GM19193 (cell line): Measurements from ENCODE around the gene CDK14.

Experiments
- POLR2A ChIP-seq: IDR thresholded peaks from 4 replicates; pipeline ENCODE4 v1.6.1; 2011; ENCODE audit not compliant: insufficient read depth, insufficient read length; ENCODE audit errors: extremely low read depth

Gene CDK14

DNA sequence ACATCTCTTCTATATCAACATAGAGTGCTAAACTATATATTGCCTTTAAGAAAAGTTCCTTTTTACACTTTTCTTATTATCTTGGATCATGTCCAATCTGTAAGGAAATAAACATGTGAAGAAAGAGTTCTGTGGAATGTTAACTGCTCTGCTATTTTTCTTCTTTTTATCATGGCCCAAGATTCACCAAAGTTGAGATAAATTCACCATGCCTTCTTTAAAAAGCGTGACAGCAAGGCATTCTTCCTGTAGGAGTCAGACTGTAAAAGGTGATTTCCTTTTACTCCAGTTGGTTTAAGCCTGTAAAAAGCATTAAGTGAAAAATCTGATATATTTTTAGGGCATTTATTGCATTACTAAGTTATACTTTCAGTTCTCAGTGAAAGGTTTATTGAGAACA, 502.4 kb downstream of the CDK14 start:
- no peak for TF ChIP-seq POLR2A

DNA sequence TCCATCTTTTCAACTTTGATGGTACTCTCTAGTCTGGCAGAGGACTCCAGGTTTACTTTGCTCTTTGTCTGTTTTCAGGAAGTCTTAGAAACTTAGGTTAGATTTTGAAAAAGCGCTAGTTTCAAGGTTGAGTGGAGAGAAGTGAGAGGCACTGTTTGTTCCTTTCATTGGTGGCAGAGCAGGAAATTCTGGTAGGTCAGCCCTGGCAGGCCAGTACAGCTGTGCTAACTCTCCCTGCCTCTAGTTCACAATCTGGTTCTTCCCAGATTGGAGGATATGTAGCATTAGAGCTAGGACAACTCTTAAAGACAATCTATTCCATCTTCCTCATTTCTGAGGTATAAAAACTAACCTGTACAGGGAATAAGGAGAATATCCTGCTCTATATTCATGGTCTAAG, 507.2 kb downstream of the CDK14 start:
- no peak for TF ChIP-seq POLR2A

DNA sequence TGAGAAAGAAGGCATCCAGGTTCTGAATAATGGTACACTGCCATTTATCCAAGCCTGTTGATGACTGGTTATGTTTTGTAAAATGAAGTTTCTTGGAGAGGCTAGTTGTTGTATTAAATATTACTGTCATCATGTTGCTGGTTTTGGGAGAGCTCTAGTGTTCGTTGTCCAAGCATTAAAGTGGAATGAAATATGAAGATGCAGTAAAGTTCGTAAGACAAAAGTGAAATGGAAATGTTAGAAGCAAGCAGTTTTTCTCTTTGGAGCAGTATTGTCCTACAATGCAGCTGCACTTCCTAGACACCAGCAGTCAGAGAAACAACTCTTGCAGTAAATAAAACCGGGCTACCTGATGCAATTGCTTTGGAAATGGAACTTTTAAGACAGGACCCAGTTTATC, 511.3 kb downstream of the CDK14 start:
- TF ChIP-seq POLR2A, result no peak

DNA sequence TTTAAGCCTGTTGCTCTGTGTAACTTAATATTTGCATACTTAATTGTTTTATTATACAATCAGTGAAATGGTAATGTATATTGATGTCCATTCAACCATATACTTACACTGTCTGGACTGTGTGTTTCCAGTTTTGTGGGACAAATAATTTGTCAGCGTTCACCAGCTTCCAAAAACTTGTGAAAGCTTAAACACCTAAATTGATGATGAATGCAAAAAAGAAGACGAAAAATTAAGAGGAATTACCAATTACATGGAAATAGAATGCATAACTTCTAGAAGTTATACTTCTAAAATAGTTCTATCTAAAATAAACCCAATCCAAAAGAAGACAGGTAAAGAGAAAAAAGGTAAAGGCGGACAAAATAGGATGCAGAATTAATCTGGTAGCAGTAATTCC, 513.1 kb downstream of the CDK14 start:
- TF ChIP-seq POLR2A, result no peak

DNA sequence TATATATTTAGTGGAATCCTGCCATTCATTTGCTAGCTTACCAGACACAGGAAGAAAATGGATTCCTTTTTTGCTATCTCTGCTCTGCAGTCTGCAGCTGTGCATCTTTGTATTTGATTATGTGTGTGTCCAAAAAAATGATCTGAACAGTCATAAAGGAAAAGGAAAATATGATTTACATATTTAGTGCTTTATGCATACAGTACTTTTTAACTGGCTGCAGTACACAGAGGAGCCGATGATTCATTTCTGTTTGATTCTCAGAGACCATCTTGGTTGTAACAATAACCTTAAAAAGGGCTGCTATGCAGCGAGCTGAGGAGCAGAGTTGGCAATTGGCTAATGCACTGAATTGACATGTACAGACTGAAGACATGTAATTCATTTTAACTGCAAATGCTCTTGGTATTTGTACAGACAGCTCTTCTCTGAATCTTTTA, 516.8 kb downstream of the CDK14 start:
- no peak for TF ChIP-seq POLR2A

DNA sequence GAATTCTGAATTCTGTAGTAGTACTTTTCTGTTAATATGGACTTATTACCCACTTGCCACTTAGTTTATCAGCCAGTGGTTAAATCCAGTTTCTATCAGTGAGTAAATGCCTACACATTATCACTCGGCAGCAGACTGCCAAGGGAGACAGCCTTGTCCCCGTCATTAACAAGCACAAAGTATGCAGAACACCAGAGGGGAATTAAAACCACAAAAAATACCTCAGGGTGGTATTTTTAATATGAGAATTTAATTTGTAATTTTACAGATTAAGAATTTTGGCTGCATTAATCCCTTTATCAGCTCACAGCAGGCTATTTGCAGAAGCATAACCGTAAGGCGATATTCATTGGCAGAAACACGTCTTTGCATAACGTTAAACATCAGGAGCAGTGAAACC, 518.1 kb downstream of the CDK14 start:
- no peak for TF ChIP-seq POLR2A

DNA sequence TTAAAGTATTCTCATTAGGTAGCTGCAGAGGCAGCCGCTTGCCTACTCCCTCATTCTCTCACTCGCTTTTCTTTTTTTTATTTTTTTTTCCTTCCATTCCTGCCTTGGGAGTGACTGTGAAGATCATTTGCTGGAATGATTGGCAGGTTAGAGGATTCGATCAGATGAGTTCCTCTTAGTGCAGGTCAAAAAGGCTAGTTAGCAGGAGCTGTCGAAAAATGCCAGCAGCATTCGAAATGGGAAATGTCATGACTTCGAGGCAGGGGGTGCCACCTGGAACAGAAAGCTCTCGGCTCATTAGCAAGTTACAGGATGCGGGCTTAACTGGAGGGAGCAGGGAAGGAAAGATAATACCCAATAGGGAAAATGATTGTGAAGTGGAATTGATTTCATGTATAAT, 530.6 kb downstream of the CDK14 start:
- no peak for TF ChIP-seq POLR2A

DNA sequence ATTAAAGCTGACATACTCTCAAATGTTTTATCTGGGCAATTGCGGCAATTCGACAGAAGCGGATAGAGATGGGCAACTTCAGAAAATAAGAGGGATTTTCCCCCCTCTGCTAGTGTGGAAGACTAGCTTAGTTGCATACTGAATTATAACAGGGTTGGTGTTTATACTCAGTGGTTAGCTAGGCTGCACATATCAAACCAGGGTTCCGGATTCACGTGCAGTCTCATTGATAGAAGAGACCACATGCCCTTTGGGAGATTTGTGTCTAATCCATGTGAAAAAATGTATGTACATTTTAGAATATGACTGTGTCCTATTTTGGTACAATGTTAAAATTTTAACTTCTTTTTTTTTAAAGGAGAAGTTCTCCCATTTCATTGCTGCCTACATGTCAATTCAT, 531.2 kb downstream of the CDK14 start:
- no peak for TF ChIP-seq POLR2A

DNA sequence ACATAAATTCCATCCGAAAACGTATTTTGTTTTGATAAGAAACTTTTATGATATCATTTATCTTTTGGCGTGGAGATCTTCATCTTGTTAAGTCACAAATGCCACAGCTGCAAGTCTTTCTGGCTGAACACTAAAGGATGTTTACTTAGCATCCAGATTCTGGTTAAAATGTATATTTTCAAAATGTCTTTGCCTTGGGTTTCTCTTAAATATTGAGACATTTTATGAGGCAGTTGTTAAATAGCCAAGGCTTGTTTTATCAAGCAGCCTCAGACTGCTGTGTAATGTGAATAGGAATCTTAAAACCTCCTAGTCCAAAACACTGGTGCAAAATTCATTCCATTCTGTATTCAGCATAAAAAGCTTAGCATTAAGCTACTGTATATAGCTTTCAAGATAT, 531.8 kb downstream of the CDK14 start:
- no peak for TF ChIP-seq POLR2A

DNA sequence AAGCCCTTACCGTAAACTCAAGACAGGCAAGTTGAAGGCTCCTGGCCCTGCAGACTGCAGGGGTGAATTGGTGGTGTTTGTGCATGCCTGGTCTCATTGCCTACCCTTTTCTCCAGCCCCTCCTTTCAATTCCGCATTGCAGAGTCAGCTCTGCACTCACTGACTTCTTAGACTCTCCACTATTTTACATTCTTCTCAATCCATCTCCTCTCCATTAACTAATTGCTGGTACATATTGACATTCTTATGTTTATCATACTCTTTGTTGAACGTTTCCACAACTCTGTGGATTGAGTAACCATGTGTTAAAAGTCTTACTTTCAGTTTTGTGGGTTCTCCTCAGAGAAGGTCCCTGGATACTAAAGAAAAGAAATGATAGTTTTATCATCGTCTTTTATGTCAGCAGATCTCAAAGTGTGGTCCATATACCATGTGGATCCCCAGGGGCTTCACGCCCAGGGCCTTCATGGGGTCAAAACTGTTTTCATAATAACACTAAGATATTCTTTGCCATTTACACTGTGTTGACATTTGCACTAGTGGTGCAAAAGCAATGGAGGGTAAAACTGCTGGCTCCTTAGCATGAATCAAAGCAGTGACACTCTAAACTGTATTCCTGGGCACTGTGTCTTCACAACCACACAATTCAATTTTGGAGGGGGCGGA, 532.7 kb downstream of the CDK14 start:
- no peak for TF ChIP-seq POLR2A

DNA sequence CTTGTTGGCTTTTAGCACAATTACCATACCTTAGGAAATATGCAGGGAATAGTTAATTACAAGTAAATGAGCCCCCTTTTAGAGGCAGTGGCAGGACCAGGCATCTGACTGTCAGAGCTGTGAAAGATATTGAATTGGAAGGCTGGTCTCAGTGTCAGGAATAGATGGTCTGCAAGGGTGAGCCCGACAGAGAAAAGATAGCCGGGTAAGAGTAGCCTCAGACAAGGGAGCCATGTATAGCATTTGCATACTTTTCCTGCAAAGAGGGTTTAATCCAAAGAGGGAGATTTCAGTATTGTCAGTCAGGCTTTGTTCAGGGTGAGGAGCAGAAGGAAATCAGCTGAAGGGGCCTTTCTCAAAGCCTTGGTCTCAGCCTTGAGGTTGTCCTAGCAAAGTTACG, 539.2 kb downstream of the CDK14 start:
- no peak for TF ChIP-seq POLR2A

DNA sequence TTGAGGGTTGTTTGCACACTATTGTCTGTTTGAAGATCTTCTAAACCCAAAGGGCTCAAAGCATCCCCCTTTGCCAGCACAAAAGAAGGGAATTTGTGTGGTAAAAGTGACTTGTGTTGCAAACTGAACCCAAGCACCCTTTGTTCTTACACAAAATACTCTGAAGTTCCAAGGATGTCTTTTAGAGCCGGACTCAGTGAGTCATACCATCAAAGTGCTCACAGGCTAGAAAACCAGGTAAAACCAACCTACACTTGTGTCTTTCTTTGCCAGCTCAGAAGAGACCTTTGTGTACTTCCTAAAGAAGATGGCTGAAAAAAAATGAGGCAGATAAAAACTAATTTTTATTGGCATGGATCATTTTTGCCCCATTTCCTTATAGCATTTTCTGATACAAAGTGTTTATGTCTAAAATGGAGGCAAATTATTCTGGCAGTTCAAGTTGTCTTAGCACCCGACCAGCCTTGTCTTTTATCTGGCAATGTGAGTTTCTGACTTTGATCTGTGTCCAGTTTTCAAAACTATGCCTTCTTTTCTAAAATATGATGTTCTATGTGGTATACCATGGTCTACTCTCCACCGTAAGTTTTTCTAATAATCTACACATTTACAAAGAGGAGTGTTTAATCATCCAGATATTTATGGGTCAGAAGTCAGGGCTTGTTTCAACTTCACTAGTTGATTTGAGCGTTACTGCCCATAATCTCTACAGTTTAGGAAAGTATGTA, 539.7 kb downstream of the CDK14 start:
- TF ChIP-seq POLR2A, result no peak

DNA sequence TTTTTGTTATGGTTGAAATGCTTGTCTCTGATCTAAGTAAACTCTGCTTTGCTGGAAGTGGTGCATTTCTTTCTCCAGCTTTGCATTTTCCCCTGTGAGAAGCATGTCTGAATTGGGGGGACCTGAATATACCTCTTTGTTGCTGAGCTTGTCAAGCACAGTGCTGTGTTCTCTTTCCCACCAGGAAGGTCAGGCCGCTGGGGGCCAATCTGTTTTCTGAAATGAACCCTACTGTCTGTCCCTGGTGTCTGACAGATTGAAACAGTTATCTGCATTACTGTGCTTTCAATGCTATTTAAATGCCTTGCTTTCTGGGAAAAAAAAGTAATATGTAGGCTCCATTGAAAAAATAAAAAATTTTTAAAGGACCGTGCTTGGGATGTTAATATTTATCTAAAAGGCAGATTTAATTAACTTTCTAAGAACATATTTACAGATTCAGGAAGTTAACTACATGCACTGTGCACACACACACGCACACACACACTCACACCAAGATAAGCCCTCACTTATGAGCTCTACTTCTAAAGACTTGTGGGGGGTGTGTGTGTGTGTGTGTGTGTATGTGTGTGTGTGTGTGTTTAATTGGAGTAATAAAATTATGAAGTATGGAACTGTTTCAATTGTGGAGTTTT, 541.1 kb downstream of the CDK14 start:
- TF ChIP-seq POLR2A, result no peak

DNA sequence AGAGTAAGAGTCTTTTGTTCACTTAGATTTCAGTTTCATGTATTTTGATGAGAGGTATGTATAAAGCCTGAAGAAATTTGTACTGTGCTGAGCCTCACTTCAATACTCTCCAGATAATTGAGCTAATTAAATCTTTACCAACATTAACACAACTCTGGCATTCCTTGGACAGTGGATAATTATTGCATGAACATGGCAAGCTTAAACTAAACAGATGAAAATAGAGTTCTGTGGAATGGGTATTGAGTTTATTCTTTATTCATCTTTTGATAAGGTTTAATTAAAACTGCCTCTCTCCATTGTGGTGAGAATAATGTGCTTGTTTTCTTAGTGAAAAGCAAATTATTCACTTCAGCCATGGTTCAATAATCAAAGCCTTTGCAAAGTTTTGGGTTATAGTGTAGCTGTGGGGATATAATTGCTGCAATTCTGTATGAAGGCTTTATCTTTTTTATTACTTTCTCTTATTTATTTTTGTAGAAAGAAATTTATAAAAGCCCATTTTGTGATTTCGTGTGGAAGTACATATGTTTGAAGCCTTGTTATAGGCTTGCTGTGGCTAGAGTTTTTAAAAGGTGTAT, 541.8 kb downstream of the CDK14 start:
- no peak for TF ChIP-seq POLR2A

DNA sequence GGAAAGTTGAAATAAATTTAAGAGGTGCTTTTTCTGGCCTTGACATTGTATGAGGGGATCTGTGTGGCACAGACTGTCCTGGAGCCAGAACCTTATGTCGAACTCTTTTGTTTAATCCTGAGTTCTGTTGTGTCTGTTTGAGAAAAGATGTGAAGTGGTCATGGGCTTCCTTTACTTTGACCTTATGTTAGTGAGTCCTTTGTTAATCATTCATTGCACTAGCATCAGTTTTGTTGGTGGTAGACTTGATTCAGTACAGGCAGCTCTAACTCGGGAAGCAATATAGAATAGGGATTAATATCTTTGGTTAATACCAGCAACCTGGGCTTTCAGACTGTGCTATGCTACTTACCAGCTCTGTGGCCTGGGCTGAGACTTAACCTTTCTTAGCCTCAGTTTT, 544.2 kb downstream of the CDK14 start:
- TF ChIP-seq POLR2A, result no peak

DNA sequence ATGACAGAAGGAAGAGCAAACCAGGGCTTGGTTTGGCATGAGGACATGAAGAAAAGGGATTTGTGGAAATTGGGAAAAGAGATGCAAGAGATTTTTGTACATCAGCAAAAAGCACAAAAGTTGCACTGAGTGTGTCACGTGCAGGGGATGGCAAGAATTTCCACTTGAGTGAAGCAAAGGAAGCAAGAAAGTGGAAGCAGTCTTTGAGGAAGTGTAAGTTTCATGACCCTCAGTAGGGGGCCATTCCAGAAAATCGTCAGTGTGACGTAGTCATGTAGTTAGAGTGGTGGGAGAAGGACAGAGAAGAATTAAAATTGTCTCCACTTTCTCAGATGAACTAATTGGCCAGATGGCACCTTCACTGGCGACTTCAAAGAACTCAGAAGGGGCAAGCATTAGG, 544.9 kb downstream of the CDK14 start:
- no peak for TF ChIP-seq POLR2A
